ENCODE data around the gene FAM222B.

The FAM222B gene

DNA sequence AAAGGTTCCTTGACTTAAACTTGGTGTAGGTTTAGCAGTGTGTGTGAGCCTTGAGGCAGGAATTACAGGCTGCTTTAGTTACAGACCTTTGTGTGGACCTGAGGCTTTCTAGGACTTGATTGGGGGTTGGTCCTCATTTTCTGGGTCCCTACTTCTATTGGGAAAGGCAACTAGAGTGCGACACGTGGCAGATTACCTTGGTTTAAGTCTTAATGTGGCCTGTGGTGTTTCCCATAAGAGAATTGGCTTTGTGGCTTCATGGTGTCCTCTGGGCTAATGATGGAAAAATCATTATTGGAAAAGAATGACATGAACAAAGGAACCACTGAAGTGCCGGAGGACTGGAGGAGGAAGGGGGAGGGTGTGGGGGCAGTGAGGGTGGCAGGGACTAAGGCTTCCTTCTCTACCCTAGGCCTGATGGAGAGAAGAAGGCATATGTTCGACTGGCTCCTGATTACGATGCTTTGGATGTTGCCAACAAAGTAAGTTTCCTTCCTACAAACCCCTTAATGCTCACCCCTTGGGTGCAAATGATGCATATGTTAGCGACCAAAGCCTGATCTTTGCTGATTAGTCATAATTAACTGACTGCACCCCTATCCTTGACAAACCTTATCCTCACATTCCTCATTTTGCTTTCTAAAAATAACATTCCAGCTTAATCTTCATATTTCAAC is 119.3 kb downstream of the FAM222B start:
- H3K4me3 ChIP-seq = no peak overlapping the region
- peak overlapping the region in 7 of 21 experiments; percentile 7 to 60 (median 20) for H3K27ac ChIP-seq

DNA sequence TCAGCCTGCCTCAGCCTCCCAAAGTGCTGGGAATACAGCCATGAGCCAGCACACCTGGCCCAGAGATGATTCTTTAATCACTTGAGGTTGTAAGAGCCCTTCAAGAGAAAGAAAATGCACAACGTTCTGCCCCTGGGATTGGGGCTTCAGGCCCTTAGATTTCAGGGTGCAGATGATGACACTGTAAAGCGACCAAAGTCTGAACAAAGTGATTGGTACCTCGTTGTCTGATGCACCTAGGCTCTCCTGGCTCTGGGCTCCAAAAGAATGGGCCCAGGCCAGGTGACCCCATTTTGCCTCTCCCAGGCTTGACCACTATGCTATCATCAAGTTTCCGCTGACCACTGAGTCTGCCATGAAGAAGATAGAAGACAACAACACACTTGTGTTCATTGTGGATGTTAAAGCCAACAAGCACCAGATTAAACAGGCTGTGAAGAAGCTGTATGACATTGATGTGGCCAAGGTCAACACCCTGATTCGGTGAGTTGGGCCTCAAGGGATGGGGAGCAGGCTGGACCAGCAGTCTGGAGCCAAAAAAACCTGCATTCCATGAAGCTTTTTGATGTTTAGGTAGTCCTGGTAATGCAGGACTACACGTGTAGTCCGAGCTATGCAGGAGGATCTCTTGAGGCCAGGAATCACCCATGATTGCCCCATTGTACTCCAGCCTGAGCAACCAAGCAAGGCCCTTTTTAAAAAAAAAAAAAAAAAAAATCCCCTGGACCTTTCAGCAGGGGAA is 120.0 kb downstream of the FAM222B start:
- H3K27ac ChIP-seq = peak overlapping the region in 6 of 21 experiments; percentile 10 to 95 (median 88)

DNA sequence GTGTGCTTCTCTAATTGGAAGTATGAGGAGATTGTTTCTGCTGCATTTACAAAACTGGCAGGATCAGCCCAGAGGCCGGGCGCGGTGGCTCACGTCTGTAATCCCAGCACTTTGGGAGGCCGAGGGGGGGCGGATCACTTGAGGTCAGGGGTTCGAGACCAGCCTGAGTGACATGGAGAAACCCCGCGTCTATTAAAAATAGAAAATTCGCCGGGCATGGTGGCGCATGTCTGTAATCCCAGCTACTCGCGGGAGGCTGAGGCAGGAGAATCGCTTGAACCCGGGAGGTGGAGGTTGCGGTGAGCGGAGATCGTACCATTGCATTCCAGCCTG is 121.6 kb downstream of the FAM222B start:
- Histone ChIP-seq H3K4me3 (peak overlapping the region; percentile 62 to 83 (median 68)), H3K27ac (peak overlapping the region in 18 of 21 experiments; percentile 68 to 96 (median 90))

More for the DNA sequence above, 120.0 kb downstream of the FAM222B start:
- peak overlapping the region in 1 of 7 experiments; percentile 67 for H3K4me3 ChIP-seq

DNA sequence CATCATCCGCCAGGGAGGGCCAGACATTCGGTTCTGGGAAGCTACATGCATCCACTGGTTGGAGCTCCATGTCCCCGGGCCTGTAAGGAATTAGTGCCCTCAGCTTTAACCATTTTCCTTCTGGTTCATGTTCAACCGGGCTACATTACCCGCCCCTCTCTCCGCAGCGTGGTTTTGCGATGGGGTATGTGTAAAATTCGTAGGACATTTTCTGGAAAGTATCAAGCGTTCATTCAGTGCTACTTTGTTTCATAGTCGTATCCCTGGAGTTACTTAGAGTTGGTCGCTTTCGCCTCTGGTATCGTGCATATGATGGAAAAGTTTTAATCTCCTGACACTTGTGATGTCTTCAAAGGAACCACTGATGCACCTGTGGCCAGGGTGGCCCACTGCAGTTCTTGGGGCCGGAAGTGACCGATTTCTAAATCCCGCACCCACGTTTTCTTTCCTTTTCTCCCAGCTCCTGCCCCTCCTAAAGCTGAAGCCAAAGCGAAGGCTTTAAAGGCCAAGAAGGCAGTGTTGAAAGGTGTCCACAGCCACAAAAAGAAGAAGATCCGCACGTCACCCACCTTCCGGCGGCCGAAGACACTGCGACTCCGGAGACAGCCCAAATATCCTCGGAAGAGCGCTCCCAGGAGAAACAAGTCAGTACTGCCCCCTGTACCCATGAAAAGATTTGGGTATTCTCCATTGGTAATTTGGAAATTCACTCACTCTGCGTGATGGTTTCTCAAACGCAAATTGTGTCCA is 122.2 kb downstream of the FAM222B start:
- peak overlapping the region; percentile 51 to 96 (median 90) for H3K27ac ChIP-seq
- H3K4me3 ChIP-seq = peak overlapping the region; percentile 62 to 83 (median 68)

DNA sequence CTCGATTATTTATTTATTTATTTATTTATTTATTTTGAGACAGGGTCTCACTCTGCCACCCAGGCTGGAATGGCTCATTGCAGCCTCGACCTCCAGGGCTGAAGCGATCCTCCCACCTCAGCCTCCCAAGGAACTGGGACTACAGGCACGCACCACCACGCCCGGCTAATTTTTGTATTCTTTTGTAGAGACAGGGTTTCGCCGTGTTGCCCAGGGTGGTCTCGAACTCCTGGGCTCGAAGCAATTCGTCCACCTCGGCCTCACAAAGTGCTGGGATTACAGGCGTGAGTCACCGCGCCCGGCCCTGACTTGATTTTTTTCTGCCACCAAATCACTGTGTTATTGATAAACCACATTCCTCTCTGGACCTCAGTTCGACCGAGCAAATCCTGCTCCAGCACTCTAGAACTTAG is 123.6 kb downstream of the FAM222B start:
- H3K27ac ChIP-seq = peak overlapping the region in 20 of 21 experiments; percentile 23 to 96 (median 89)
- peak overlapping the region; percentile 62 to 83 (median 68) for H3K4me3 ChIP-seq

DNA sequence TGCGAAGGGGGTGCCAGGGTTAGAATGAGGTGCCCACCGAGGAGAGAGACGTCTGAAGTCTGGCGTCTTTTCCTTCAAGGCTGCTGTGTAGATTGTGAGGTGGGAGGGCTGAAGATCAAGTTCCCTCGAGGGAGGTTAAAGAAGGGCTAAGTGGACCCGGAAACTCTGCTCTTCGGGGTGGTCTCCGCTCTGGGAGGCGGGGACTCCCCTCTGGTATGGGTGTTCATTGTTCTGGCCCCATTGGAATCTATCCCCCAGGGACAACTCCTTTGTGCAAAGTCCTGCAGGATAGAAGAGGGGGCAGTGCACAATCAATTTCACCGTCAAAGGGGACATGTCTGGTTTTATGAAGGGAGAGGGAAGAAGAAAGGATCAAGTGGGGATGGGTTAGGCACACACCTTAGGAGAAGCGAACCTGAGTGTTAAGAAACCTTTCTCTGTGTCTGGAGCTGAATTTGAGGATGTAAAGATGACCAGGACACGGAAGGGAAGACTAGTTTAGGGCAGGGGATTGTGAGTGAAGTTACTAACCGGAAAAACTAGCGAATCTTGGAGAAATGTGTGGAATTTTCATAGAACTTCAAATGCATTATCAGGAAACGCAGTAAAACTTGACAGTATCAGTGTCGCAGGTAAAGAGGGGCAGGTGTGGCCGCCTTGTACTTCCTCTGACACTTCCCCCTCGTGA is 124.1 kb downstream of the FAM222B start:
- Histone ChIP-seq H3K4me3 (peak overlapping the region; percentile 37 to 83 (median 57)), H3K27ac (peak overlapping the region in 20 of 21 experiments; percentile 40 to 96 (median 89))

DNA sequence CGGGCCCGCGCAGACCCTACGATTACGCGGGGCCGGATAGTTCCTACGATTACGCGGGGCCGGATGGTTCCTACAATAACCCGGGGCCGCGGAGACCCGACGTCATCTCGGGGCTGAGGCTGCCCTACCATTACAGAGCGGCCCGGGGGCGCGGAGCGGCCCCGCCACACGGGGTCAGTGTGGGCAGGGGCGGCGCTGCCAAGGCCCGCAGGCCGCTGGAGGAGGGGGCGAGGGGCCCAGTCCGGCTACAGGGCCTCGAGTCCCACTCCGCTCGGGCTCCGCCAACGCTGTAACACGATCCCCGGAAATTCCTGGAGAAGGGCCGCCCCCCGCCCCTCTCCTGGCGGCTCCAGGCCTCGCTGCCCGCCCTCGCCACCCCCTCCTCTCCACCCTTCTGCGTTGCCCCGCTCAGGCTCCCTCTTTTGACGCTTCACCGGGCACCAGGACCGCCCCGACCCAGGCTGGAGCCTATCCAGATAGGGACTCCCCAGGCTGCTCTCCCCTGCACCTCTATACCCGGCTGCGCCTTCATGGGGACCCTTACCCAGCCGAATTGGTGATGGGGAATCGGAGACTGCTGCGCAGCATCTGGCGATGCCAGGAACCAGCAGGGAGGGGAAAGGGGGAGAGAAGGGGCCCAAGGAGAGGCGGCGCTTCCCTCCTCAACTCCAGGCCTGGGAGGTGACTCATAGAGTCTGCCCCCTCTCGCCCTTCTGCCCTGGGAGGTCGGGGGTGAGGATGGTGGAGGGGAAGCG is 124.8 kb downstream of the FAM222B start, which contains the start of gene RAB34:
Gene RAB34, minus strand, starts transcription at position 291 of the 755 bp plus-strand sequence. CDS start 602 bp downstream, outside the sequence.
- Histone ChIP-seq H3K4me3 (peak within 1 kb of the TSS; percentile 37 to 83 (median 57)), H3K27ac (peak within 1 kb of the TSS; percentile 40 to 96 (median 88))

DNA sequence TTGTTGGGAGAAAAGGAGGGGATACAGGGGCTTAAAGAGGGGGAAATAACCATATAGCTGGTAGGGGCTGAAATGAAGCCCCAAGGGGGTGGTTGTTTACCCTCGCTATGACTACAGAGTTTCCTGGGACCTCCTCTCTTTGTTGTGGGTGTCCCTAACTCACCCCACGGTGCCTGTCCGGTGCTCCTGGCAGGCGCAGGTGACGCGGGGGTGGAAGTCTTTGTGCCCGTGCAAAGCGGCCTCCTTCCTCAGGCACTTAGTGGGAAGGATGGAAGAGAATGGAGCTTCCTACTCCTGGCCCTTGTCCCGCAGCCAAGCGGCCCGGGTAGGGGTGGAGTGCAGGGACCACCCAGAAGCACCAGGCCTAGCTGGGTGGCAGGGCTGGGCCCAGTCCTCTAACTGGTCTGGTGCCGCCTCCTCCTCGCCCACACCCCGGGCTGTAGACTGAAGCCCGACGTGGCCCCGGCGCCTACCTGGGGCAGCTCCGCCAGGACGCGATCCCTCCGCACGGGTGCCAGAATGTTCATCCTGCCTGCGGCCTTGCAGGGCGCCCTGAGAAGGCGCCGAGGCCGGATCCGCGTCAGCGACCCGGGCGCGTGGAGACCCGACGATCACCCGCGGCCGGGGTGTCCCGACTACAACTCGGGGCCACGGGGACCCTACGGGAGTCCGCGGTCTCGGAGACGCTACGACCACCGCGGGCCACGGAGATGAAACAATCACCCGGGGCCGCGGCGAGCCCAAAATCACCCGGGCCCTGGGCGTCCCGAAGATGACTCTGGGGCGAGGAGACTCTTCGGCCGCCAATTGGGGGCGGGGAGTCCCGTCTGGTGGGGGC is 125.6 kb downstream of the FAM222B start:
- H3K4me3 ChIP-seq = peak overlapping the region; percentile 37 to 78 (median 57)
- peak overlapping the region; percentile 40 to 96 (median 88) for H3K27ac ChIP-seq

DNA sequence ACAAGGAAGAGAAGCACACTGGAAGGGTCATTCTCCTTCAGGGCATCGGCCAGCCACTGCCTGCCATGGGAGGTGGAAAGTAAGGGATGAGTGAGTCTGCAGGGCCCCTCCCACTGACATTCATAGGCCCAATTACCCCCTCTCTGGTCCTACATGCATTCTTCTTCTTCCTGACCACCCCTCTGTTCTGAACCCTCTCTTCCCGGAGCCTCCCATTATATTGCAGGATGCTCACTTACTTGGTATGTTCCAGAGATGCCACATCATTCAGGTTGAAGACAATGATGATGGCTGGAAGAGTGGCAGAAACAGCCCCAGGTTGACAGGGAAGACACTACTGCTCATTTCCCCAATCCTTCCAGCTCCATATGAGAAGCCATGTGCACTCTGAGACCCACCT is 127.4 kb downstream of the FAM222B start:
- Histone ChIP-seq H3K27ac (no peak overlapping the region), H3K4me3 (no peak overlapping the region)

DNA sequence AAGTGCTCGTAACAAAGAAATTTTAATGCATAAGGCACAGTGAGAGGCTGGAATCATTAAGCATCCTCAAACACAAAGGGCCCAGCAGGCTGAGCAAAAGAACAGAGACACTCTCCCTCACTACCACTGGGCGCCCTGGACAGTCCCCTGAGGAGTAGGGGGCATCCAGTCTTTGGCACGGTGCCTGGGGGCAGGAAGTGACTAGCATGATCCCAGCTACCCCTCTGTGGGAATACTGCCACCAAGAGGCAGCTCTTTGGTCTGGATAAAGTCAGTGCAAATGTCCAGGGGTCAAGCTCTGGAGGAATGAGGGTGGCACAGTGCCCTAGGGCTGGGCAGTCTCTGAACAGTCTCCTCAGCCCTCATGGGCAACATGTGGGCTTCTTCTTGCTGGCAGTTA is 128.3 kb downstream of the FAM222B start:
- no peak overlapping the region for H3K4me3 ChIP-seq

DNA sequence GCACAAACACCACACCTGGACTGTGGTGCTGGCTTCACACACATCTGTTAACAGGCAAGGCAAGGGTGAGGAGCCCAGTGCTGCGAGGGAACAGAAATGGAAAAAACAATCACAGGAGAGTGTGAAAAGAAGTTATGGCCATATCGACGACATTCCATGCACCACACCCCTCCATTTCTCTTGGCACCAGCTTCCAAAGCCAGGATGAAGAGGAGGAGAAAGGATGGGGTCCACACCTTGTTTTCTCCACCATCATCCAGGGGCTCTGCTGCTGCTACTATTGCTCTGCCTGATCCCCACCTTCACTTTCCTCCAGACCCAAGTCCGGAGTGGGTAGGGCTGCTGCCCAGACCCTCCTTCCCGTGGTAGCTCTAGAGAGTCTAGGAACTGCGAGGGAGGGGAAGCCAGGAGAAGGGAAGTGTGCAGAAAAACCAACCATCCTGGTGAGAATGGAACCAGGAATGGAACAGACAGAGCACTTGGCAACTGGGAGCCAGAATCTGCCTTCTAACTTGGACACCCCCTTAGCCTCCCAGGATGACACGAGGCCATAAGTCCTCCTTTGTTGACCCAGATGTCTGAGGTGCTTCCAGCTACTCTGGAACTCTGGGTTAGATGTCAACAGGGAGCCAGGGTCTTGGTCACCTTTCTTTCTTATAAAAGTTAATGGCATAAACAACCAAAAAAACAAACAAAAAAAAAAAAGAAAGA is 129.7 kb downstream of the FAM222B start:
- no peak overlapping the region for H3K4me3 ChIP-seq
- peak overlapping the region in 4 of 21 experiments; percentile 83 to 93 (median 88) for H3K27ac ChIP-seq

More for the DNA sequence above, 128.3 kb downstream of the FAM222B start:
- no peak overlapping the region for H3K27ac ChIP-seq

DNA sequence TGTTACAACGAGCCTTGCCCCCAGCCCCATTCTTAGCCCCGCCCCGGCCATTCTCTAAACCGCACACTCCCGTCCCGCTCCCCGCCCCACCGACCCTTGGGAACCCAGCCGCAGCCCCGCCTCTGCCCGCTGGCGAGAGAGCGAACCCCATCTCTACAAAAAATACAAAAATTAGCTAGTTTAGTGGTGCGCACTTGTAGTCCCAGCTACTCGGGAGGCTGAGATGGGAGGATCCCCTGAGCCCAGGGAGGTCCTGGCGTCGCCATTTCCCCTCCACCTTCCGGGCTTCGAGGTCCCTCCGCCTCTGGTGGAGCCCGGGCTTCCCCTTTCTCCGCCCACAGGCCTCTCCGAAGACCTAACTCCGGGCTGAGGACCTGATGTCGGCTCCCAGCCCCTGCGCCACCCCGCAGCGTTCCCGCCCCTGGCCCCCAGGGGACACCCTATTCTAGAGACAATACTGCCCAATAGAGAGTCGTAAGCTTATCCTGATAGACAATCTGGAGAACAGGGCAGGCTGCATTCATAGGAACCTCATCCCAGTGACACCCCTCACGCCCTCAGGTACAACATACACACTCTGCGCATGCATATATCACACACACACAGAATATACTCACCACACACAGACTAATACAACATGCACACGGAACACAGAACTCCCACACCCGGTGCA is 130.4 kb downstream of the FAM222B start:
- peak overlapping the region in 20 of 21 experiments; percentile 66 to 93 (median 86) for H3K27ac ChIP-seq
- H3K4me3 ChIP-seq = peak overlapping the region; percentile 52 to 81 (median 70)

DNA sequence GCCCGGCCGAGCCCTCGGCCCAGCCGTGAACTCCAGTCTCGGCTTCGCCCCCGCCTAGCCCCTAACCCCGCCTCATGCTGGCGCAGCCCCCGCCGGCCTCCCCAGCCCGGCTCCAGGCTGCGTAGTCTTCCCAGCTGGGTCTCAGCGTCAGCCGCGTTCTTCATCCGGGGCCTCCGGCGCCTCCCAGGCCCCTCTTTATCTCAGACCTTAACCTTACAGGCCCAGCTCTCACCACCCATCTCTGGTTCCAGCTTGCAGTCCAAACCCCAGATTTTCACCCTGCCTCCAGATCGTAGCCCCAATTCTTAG is 130.9 kb downstream of the FAM222B start, which contains the start of gene PROCA1:
Gene PROCA1, minus strand, starts transcription at position 166 of the 309 bp plus-strand sequence. CDS start 228 bp downstream, outside the sequence.
- H3K4me3 ChIP-seq = peak within 1 kb of the TSS; percentile 52 to 81 (median 70)

DNA sequence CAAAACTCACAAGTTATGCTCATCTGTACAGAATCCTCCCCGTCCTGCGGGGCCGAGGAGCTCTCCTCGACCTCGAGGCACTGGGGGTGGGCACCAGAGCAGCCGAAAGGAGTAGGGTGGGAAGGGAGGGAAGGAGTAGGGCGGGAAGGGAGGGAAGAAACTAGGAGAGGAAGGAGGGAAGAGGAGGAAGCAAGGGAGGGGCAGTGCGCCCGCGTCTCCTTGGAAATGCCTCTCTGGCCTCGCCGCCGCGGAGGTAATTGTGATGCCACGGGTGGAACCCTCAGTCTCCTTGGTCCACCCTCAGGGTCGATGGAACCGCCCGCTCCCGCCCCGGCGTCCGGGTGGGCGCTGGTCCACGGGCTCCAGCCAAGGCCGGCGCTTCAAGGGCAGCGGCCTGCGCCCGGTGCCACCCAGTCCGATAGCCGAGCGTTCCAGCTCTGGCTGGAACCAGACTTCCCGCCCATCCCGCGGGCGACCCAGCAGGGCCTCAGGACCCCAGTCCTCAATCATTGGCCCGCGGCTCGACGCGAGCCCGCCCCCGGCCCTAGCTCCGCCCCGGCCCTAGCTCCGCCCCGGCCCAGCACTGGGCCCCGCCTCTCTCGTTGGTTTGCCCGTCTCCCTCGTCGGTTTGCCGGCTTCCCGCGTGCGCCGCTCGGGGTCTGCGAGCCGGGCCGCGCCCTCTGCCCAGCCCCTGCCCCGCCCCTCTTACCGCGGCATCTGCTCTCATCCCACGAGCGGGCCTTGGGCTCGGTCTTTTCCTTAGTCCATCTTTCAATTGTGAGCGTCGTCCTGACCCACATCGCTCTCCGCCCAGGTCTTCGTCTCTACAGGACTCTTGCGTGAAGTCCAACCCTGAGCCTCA is 131.5 kb downstream of the FAM222B start:
- Histone ChIP-seq H3K27ac (peak overlapping the region in 20 of 21 experiments; percentile 66 to 93 (median 86)), H3K4me3 (peak overlapping the region; percentile 52 to 81 (median 70))

More for the DNA sequence above, 130.9 kb downstream of the FAM222B start, which contains the start of gene PROCA1:
- peak within 1 kb of the TSS in 20 of 21 experiments; percentile 66 to 93 (median 86) for H3K27ac ChIP-seq

DNA sequence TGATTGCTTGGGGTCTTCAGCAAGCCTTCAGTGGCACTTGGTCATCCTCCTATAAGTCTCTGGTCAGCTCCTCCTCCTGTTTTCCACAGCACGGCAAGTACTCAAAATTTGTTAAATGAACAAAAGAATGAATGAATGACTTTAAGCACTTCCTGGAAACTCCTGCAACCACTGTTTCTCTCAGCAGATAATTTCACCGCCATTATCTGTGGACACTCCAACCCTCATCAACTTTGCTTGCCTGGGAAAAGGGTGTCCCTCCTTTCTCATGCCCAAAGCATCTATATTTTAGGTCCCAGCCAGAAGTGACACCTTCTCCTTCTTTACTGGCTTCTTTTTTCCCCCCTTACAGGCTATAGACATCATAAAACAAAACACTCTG is 135.3 kb downstream of the FAM222B start:
- no peak overlapping the region for H3K27ac ChIP-seq

More for the DNA sequence above, 135.3 kb downstream of the FAM222B start:
- no peak overlapping the region for H3K4me3 ChIP-seq

All from skin epidermis (tissue), 12 donors.